Activated T-helper 1 cell treated with anti-CD3 and anti-CD28 coated beads, Interleukin-12 subunit alpha, Interleukin-12 subunit beta, Interleukin-2, Interleukin-4 antibody, amounts not matched to agents 30 ng/mL and 10 ng/mL and 1 ng/mL, durations not matched to agents 14 hours and 24 hours and 36 hours (primary cell): ENCODE results near the gene MAMDC2. TPM values are rescaled to one million over a fixed set of nuclear protein-coding genes. Genes with fewer than 3 reads are reported as not detected.

Experiments
- DNase-seq: peaks from one replicate; pipeline ENCODE4 v3.0.0; 2021; ENCODE audit warnings: low spot score
- H3K27ac Mint-ChIP-seq: one replicate; pipeline ENCODE4 v1.8.0; 2021; ENCODE audit warnings: mild to moderate bottlenecking, mixed read lengths
- H3K27me3 Mint-ChIP-seq: one replicate; pipeline ENCODE4 v1.8.0; 2022; ENCODE audit warnings: mild to moderate bottlenecking, moderate library complexity, mixed read lengths; ENCODE audit not compliant: insufficient read depth
- H3K36me3 Mint-ChIP-seq: one replicate; pipeline ENCODE4 v1.8.0; 2021; ENCODE audit warnings: low read depth, mixed read lengths
- H3K4me1 Mint-ChIP-seq: one replicate; pipeline ENCODE4 v1.8.0; 2021; ENCODE audit warnings: low read depth, mixed read lengths
- H3K4me3 Mint-ChIP-seq: one replicate; pipeline ENCODE4 v1.8.0; 2021; ENCODE audit warnings: mild to moderate bottlenecking, moderate library complexity, mixed read lengths
- H3K9me3 Mint-ChIP-seq: one replicate; pipeline ENCODE4 v1.8.0; 2021; ENCODE audit warnings: mixed read lengths
- intact Hi-C: fragments of 100-400 bp; cut with micrococcal nuclease; formaldehyde crosslinking; loops from one replicate; pipeline ENCODE4 v1.15.1; 2024
- total RNA-seq: library from RNA; stranded (reverse); gene quantifications from 2 replicates; pipeline ENCODE4 v1.2.3, GENCODE V29; 2022

The MAMDC2 gene
- total RNA-seq, 1 donor from 2014 or later: not detected

DNA sequence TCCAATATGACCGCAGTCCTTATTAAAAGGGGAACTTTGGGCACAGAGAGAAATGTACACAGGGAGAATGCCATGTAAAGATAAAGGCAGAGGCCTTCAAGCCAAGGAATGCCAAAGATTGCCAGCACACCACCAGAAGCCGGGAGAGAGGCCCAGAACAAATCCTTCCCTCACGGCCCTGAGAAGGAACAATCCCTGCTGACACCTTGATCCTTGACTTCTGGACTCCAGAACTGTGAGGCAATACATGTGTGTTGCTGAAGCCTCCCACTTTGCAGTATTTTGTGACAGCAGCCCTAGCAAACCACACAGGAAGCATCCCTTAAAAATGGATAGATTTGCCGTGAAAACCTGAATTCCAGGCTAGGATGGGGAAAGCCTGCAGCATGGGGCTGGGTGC lies 80.0 kb downstream of the MAMDC2 start:
- H3K36me3 Mint-ChIP-seq: no peaks in the 10 kb centered on the region

DNA sequence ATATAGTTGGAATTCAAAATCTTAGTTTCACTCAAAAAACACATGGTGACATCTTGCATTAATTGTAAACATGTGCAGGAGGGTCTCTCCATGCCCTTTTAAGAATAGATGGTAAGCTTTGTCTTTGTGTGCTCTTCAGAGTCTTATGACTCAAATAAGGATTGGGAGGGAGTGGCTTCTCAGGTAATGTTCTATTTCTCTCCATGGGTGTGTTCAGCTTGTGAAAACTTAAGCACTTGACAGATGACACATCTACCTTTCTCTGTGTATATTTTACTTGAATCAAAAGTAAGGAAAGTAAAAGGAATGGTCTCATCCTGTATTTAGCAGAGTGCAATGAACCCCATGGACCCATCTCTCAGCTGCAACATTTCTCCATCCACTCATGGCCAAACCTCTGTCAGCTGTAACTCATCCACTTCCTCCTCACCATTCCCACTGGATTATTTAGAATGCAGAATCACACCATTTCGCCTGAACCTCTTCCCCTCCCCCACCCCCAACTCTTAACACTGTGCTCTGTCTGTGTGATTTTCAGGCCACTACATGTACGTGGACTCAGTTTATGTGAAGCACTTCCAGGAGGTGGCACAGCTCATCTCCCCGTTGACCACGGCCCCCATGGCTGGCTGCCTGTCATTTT lies 82.1 kb downstream of the MAMDC2 start:
- intact Hi-C loops: no loop called here
- DNase-seq: no peak
- no peaks in the 10 kb centered on the region for H3K36me3 Mint-ChIP-seq
- no peaks in the 10 kb centered on the region for H3K4me1 Mint-ChIP-seq
- no peak overlapping the region for H3K27ac Mint-ChIP-seq
- H3K9me3 Mint-ChIP-seq: no peaks in the 10 kb centered on the region
- H3K27me3 Mint-ChIP-seq: peaks cover 2% of the 10 kb centered on the region
- no peak overlapping the region for H3K4me3 Mint-ChIP-seq

More for the DNA sequence above, 80.0 kb downstream of the MAMDC2 start:
- DNase-seq: no peak
- no peak overlapping the region for H3K4me3 Mint-ChIP-seq
- no peaks in the 10 kb centered on the region for H3K9me3 Mint-ChIP-seq
- peaks cover 2% of the 10 kb centered on the region for H3K27me3 Mint-ChIP-seq
- no peak overlapping the region for H3K27ac Mint-ChIP-seq
- intact Hi-C loops: no loop called here
- H3K4me1 Mint-ChIP-seq: no peaks in the 10 kb centered on the region

DNA sequence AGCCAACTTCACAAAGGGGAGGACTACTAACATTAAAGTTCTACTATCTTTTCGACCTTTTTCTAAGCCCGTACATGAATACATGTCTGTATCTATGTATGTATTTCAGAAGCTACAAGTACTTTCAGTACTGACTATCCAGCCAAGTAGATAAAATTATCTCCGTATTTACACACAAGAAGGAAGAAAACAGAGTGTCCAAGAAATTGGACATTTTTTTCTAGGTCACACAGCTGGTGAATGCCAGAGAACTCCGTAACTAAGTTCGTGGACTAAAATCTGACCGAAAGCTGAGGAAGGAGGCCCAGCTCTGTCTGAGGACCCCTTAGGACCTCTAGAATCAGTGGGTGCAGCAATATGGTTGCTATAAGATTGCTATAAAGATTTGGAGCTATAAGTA lies 83.4 kb downstream of the MAMDC2 start:
- Mint-ChIP-seq H3K9me3 (no peaks in the 10 kb centered on the region), H3K27me3 (peaks cover 2% of the 10 kb centered on the region), H3K4me3 (no peak overlapping the region), H3K4me1 (no peaks in the 10 kb centered on the region), H3K27ac (no peak overlapping the region), H3K36me3 (no peaks in the 10 kb centered on the region)
- intact Hi-C loops: no loop called here
- DNase-seq: no peak

GRCh38 chr9:70127540-70128416 lies 84.1 kb downstream of the MAMDC2 start:
- no peak overlapping the region for H3K4me3 Mint-ChIP-seq
- intact Hi-C loops: no loop called here
- H3K36me3 Mint-ChIP-seq: no peaks in the 10 kb centered on the region
- H3K27me3 Mint-ChIP-seq: peaks cover 2% of the 10 kb centered on the region
- no peak for DNase-seq
- no peaks in the 10 kb centered on the region for H3K9me3 Mint-ChIP-seq
- H3K4me1 Mint-ChIP-seq: no peaks in the 10 kb centered on the region
- H3K27ac Mint-ChIP-seq: no peak overlapping the region

- H3K4me1 Mint-ChIP-seq: no peaks in the 10 kb centered on the region
- no peak overlapping the region for H3K27ac Mint-ChIP-seq
- H3K9me3 Mint-ChIP-seq: no peaks in the 10 kb centered on the region
- DNase-seq: no peak
- H3K4me3 Mint-ChIP-seq: no peak overlapping the region
- peaks cover 4% of the 10 kb centered on the region for H3K27me3 Mint-ChIP-seq
- intact Hi-C loops: no loop called here
- no peaks in the 10 kb centered on the region for H3K36me3 Mint-ChIP-seq
Observed at GRCh38 chr9:70130266-70130665, 86.6 kb downstream of the MAMDC2 start.

DNA sequence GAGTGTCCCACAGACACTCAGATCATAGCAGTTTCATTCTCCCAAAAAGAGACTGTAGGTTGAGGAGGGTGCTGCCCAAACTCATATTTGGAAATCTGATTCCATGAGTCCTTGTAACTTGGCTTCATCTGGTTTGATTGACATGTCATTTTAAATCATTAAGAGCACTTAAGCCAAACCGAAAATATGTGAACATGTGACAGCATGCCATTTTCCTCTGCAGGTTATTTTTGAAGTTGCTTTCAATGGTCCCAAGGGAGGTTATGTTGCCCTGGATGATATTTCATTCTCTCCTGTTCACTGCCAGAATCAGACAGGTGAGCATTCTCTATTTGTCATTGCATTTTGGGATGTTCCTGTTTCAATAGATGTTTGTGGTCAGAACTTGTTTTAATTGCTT lies 87.6 kb downstream of the MAMDC2 start:
- no peak for DNase-seq
- no peak overlapping the region for H3K27ac Mint-ChIP-seq
- H3K4me3 Mint-ChIP-seq: no peak overlapping the region
- no peaks in the 10 kb centered on the region for H3K9me3 Mint-ChIP-seq
- intact Hi-C loops: no loop called here
- peaks cover 4% of the 10 kb centered on the region for H3K27me3 Mint-ChIP-seq
- no peaks in the 10 kb centered on the region for H3K4me1 Mint-ChIP-seq
- no peaks in the 10 kb centered on the region for H3K36me3 Mint-ChIP-seq

DNA sequence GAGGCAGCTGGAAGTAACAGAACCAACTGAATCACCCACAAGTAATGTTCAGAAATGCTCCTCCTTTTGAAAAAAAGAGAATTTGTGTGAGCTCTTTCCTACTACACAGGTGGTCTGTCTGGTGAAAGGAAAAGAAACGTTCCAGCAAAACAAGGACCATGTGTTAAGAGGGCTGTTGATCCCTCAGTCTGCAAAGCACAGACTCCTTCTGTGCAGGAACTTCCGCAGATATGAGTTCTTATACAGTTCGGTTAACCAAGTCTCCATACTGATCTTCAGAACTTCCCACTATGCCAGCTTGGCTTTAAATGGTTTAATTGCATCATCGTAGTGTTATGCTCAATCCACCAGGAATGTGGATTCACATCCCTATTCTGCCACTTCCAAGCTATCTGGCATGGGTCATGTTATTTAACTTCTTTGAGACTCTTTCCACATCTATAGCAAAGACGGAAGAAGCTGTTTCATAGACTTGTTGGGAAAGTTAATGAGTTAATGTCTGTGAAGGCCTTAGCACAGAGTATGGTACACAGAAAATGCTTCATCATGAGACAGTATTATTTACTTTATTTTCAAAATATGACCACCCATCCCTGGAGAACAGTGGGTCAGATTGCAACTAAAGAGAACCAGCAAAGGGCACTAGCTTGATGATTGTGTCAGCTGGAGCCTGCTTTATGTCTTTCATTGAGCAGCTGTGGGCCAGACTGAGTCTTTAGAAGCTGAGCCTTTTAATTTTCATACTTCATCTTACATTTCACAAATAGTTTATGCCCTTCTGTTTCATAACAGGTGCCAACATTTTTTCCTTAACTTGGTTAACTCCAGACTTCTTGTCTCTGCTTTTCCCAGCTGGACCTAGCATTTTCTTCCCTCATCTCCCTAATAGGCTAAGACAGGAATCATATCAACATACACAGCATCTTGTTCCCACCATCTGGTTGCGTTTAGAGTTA lies 89.9 kb downstream of the MAMDC2 start:
- intact Hi-C loops: no loop called here
- Mint-ChIP-seq H3K27ac (no peak overlapping the region), H3K4me1 (no peaks in the 10 kb centered on the region), H3K27me3 (peaks cover 4% of the 10 kb centered on the region), H3K4me3 (no peak overlapping the region), H3K36me3 (no peaks in the 10 kb centered on the region), H3K9me3 (no peaks in the 10 kb centered on the region)
- DNase-seq: no peak

GRCh38 chr9:70134360-70134759 lies 90.7 kb downstream of the MAMDC2 start:
- Mint-ChIP-seq H3K27me3 (peaks cover 4% of the 10 kb centered on the region), H3K9me3 (no peaks in the 10 kb centered on the region), H3K4me1 (no peaks in the 10 kb centered on the region), H3K36me3 (no peaks in the 10 kb centered on the region), H3K4me3 (no peak overlapping the region), H3K27ac (no peak overlapping the region)
- no peak for DNase-seq
- intact Hi-C loops: no loop called here

DNA sequence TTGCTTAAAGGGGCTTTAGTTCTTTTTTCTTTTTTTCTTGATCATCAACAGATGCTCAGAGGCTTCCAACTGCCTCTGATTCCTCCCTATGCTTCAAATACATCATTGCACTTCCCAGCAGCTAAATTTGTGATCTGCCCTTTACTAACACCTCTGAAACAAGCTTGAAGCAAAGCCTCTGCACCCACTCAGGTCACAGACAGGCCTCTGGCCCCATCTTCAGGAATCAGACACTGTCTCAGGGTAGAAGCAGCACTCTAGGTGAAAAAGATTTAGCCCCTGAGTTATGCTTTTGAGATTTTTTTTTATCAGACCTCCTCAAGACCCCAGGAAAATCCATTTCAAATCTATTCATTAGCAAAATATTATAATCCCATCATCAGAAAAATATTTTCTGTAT lies 91.5 kb downstream of the MAMDC2 start:
- Mint-ChIP-seq H3K36me3 (no peaks in the 10 kb centered on the region), H3K27me3 (peaks cover 4% of the 10 kb centered on the region), H3K4me3 (no peak overlapping the region), H3K4me1 (no peaks in the 10 kb centered on the region), H3K9me3 (no peaks in the 10 kb centered on the region), H3K27ac (no peak overlapping the region)
- intact Hi-C loops: no loop called here
- no peak for DNase-seq

GRCh38 chr9:70136632-70137031 lies 93.0 kb downstream of the MAMDC2 start:
- no peak overlapping the region for H3K27ac Mint-ChIP-seq
- peaks cover 6% of the 10 kb centered on the region for H3K27me3 Mint-ChIP-seq
- intact Hi-C loops: no loop called here
- no peak for DNase-seq
- H3K4me3 Mint-ChIP-seq: no peak overlapping the region
- no peaks in the 10 kb centered on the region for H3K36me3 Mint-ChIP-seq
- H3K4me1 Mint-ChIP-seq: no peaks in the 10 kb centered on the region
- no peaks in the 10 kb centered on the region for H3K9me3 Mint-ChIP-seq

DNA sequence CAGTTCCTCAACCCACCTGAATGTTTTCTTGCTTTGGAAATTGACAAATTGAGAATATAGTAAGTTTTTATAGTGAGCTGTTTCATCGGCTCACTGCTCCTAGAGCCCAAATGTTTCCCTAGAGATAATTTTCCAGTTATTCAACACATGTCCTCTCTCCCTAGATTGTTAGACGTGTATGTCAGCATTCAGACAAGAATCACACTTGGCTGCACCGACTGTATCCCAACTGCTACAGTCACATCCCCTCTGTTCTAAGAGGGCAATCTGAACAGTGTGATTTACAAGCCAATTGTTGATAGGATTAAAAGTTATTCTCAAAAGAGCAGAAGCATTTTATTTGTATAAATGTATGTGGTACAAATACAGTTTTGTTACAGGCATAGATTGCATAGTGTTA lies 93.9 kb downstream of the MAMDC2 start:
- Mint-ChIP-seq H3K36me3 (no peaks in the 10 kb centered on the region), H3K27ac (no peak overlapping the region), H3K9me3 (no peaks in the 10 kb centered on the region), H3K4me3 (no peak overlapping the region), H3K4me1 (no peaks in the 10 kb centered on the region), H3K27me3 (peaks cover 6% of the 10 kb centered on the region)
- DNase-seq: no peak
- intact Hi-C loops: no loop called here

DNA sequence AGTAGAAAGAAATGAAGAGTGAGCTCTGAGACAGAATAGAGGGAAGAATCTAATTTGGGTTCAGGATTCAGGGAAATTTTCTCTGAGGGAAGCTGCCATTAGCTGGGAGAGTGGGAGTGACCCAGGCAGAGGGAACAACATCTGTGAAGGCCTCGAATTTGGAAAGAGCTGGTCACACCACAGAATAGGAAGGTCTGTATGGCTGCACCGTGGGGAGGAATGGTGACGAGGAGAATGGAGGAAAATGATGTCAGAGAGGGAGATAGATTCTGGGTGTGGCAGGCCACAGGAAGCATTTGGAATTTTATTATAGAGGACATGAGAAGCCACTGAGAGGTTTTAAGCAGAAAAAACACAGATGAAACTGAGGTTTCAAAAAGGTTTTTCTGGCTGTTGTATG lies 98.5 kb downstream of the MAMDC2 start:
- no peaks in the 10 kb centered on the region for H3K9me3 Mint-ChIP-seq
- no peaks in the 10 kb centered on the region for H3K4me1 Mint-ChIP-seq
- no peak overlapping the region for H3K4me3 Mint-ChIP-seq
- intact Hi-C loops: no loop called here
- H3K27ac Mint-ChIP-seq: no peak overlapping the region
- no peaks in the 10 kb centered on the region for H3K36me3 Mint-ChIP-seq
- H3K27me3 Mint-ChIP-seq: peaks cover 2% of the 10 kb centered on the region
- DNase-seq: no peak
